ENCODE measurements around the gene EIF2D.
"Not testable (repeated sequence)": the region's sequence is repeated elsewhere in the genome, so short reads cannot be mapped to it uniquely, and the experiment has no call there.

The EIF2D gene

DNA sequence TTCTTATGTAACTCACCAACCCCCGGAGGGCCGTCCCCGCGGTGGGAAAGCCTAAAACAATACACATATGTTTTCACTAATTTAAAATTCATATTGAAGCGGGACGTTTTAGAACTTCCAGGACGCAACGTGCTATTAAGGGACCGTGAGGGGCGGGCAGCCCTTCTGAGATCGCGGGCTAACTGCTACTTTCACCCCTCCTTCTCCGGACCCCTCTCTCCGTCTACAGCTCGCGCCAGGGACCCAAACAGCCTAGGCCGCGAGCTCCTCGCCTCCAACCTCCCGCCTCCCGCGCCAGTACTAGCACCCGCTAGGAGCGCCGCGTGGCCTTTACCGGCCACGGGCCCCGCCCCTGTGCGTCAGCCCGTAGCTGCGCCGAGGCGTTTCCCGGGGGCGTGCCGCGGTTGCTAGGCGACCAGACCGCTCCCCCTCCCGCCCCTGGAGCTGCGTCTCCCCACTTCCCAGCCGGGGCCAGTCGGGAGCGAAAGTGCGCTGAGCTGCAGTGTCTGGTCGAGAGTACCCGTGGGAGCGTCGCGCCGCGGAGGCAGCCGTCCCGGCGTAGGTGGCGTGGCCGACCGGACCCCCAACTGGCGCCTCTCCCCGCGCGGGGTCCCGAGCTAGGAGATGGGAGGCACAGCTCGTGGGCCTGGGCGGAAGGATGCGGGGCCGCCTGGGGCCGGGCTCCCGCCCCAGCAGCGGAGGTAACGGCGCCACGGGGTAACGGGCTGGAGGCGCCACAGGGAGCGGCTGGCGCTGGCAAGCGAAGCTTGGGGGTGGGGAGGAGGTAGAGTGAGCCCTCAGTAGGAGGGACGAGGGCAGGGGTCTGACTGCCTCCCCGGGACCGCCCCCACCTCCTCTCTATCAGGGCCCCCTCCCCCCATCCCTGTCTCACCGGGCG is 23.1 kb upstream of the EIF2D start, which contains the start of gene DYRK3:
Gene DYRK3, plus strand, starts transcription at position 457 of the 898 bp plus-strand sequence. Its CDS starts 168 bp downstream, at position 625.
- peak; percentile 94 to 96 for DNase-seq

DNA sequence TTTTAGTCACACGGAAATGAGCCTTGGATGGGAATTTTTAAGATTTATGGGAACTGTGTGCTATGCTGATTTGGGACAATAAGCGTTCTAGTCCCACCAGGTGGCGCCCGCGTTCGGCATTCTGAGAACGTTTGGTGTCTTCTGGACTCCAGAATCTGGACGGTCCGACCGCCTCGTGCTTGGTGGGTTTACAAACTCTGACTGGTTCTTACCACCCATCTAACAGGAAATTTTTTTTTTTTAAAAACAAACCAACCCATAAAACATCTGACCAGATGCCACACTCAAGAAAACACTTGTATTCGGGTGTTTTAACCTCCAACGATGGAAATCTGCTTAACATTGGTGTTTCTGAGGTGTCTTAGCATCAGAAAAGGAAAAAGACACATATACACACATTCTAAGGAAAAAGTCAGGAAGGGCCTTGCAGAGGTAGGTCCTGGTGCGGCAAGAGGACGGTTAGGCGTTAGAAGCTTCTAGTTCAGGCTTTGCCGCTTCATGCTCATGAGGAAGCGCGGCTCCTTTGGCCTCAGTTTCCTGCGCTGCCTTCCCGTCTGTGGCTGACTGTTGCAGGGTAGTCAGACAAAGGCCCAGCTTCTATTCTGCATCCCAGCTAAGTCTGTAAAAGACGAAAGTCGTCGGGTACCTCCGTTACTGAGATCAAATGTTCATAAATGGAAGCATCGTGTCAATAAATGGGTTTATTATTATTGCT is 22.3 kb upstream of the EIF2D start:
- peak; percentile 88 to 89 for DNase-seq

DNA sequence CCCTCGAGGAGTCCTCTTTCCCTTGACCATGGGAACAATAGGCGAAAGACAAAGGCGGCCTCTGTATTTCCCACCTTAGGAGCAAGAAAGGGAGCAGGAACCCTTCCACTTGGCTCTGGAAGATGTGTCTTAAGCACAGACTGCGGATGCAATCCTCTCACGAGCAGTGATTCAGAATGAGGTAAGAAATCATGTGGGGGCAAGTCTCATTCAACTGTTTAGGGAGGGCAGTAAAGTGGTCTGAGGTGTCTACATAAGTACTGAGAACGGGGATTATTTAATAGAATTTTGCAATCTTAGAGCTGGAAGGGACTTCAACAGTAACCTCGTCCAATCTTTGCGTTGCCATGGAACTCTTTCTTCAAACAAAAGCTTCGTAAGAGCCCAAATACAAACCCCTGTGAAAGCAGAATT is 21.4 kb upstream of the EIF2D start:
- no peak for DNase-seq

DNA sequence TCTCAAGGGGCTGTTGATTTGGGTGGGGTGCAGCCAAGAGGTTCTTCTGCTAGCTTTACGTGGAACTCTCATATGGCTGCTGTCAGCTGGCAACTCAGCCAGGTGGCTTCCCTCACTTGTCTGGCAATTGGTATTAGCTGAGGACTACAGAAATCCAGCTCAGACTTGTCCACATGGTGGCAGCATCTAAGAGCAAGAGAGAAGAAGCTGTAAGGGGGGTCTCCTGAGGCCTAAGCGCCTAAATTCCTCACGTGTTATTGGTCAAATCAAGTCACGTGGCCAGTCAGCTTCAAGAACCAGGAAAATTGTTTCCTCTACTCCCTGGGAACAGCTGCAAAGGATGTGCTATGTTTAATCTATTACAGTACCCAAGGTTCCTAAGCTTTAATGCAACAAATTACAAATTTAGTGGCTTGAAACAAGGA is 18.8 kb upstream of the EIF2D start:
- DNase-seq, result peak in 1 of 2 experiments; percentile 19

DNA sequence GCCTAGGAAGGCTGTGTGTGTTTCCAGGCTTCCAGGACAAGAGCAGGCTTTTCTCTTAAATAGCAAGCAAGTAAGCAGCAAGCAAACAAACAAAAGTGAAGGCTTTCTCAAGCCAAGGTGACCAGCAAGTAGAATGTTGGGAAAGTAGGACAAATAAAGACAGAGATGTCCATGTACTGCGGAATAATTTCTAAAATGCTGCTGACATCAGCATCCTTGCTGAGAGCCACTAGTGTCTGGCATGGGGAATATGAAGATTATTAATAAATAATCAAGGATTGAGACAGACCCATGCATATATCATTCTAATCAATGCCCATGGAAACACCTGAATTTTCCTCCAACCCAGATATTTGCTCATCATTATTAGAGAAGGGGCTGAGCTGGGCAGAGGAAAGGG is 16.7 kb upstream of the EIF2D start:
- DNase-seq, result no peak

DNA sequence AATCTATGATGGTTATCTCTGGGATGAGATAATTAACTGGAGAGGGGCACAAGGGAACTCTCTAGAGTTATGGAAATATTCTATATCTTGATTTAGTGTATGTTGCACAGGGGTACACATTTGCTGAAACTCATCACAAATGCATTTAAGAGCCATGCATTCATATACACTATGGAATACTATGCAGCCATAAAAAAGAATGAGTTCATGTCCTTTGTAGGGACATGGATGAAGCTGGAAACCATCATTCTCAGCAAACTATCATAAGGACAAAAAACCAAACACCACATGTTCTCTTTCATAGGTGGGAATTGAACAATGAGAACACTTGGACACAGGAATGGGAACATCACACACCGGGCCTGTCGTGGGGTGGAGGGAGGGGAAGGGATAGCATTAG is 14.1 kb upstream of the EIF2D start:
- DNase-seq, result not testable (repeated sequence)

DNA sequence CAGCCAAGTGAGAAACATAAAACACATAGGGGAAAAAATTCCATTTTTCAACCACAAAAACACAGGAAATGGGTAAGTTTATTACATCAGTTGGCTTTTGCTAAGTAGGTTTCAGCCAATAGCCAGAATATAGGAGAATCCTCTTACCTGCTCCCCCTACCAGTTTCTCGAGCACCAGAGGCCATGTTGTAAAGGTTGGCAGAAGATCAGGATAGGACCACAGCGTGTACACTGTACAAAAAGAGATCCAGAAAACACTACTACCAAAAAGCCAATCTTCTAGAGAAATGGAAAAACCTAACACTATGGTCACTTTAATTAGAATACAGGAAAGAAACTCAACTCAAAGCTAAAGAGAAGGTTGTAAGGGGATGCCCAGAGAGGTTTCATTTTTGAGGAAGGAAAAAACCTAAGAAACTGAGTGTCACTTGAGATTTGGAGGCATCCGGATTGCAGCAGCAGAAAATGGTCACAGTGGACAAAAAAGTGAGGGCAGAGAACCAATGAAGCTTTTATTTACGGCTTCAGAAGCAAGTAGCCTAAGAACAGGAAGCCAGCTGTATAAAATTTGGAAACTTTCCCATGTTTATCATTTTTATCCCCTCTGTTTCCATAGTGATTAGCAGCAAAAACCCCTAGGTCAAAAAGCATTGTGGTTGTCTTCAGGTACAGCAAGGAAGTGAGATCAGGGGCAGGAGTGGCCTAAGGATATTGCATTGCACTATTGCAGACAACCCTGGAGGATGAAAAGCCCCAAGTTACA is 2.9 kb downstream of the EIF2D start:
- no peak for DNase-seq

DNA sequence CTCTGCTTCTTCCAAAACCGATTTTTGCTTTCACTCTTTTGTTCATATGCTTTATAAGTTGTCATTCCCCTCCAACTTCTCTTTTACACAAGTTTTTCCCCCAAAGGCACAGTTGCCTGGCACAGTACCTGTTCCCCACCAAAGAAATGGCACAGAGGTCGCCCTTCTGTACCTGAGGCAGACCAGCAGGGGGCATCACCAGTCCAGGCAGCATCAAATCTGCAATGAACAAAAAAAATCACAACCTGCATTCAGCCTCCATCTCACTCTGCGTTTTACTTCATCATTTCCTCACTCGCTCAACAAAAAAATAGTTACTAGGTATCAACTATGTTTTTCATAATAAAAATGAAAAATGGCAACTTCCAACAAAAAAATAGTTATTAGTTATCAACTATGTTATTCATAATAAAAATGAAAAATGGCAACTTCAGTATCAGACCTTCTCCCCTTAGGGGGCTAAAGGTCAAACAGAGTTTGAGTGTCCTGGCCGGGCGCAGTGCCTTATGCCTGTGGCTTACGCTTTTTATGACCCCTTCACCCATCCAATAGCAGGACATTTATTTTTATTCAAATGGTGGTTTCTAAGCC is 4.1 kb downstream of the EIF2D start:
- DNase-seq, result peak; percentile 66 to 73

DNA sequence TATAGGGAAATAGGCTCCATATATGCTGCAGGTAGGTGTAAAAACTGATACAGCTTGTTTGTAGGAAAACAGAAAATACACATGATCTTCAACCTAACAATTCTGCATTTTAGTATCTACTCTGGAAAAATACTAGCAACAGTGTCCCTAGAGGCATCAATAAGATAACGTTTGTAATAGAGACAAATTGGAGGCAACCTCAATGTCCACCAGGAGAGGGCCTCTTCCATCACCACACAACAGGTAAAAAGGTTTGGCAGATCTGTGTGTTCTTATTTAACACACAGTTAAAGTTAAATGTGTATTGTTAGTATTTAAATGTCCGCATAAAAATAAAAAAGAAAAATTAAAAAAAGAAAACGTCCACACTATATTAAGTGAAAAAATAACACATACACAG is 5.4 kb downstream of the EIF2D start:
- DNase-seq, result no peak

DNA sequence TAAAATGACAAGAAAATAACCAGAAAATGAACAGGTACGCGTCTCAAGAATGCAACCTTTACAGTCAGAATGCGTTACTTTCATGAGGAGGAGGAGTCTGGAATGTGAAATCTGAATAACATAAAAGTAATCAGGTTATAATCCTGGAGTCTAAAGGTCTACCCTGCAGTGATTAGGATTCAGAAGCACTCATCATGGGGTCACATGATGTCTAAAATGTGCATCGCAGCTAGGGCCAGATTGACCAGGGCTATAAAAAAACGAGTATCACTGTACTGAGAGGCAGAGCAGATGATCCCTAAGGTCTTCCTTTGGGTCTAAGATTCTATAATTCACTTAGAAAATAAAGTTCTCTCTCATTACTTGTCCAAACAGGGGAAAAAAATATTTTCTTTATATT is 7.4 kb downstream of the EIF2D start:
- DNase-seq, result no peak

DNA sequence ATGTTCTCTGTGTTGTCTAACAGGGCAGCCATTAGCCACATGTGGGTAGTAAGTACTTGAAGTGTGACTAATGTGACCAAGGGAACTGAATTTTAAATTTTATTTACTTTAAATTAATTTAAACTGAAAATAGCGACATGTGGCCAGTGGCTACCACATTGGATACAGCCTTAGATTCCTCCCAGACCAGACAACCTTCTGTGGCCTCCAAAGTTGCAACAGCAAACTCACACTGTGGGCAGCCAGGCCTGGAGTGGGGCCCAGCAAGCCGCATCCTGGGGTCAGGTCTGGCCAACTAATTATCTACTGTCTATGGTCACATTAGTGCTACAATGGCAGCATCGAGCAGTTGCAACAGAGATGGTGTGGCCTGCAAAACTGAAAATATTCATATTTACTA is 11.7 kb downstream of the EIF2D start:
- DNase-seq, result no peak

DNA sequence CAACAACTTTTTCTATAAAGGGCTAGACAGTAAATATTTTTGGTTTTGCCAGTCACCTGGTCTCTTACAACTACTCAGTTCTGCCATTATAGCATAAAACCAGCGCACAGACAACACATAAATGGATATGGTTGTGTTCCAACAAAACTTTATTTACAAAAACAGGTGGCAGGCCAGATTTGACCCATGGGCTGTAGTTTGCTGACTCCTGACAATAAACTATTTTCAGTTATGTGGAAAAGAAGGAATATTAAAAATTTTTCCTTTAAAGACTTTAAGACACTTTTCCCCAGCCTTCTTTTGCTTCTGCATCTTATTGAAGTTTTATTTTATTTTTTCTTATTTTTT is 16.0 kb downstream of the EIF2D start:
- DNase-seq, result no peak

DNA sequence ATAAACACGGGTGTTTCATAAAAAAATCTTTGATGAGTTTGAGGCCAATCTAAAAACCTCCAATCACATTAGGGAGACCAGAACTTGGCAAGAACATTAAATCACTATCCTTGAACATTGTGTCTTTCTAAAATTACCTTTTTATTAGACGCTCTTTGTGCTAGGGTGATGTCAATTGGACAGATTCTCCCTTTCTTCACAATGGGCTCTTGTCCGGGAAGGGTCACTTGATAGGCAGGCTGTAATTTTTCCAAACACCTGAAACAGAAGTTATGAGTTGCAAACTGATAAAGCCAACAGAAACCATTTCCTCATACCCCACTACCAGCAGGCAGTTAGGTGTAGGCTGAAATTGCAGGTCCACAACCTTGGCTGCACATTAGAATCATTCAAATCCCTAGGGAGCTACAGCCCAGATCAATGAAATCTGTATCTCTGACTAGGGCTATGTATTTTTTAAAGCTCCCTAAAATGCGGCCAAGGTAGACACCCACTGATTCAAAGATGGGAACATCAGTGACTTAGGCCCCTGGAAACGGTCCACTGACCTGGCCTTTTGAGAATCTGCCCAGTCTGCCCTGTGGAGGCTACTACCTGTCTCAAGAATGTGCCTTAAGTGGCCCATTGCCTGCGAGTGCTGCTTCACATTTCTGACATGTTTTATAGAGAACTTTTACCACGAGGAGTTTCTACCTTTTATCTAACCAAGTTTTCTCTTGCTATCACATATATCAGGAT is 16.5 kb downstream of the EIF2D start:
- no peak for DNase-seq

DNA sequence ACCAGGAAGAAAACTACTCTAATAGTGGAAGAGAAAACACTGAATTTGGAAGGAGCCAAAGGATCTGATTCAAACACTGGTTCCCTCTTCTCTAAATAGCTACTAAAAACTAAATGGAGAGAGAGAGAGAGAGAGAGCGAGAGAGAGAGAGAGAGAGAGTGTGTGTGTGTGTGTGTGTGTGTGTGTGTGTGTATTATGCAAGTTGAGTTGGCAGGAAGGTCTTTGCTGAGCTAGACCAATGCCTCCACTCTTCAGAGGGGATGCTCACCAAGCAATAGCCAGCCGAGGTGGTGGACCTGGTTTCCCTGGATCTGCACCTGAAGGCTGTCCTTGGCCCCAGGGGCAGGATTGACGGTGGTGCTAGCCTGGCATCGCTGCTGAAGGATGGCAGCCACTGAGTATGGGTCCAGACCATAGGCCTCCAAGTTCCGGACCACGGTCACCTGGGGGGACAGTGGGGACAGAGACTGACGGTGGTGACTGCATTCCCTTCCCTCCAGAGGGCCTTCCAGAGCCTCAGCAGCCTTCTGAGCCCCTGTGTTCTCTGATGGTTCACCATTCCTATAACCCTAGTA is 18.8 kb downstream of the EIF2D start:
- no peak for DNase-seq

DNA sequence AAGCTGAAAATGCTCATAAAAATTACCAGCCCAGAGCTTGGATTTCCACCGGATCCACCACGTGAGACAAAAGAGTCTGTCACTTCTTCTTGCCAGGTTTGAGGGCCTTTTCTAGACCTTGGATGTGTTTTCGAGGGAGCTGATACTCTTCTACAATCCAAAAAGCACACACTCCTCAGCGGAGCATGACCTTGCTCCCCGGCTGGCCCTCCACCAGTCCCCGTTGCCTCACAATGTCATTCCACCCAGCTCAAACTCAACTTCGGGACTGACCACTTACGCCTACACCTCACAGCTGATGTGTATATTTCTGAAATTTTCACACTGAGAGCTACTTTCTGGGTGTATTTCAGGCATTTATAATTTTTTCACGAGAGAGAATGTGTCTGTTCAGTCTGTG is 20.6 kb downstream of the EIF2D start:
- no peak for DNase-seq

DNA sequence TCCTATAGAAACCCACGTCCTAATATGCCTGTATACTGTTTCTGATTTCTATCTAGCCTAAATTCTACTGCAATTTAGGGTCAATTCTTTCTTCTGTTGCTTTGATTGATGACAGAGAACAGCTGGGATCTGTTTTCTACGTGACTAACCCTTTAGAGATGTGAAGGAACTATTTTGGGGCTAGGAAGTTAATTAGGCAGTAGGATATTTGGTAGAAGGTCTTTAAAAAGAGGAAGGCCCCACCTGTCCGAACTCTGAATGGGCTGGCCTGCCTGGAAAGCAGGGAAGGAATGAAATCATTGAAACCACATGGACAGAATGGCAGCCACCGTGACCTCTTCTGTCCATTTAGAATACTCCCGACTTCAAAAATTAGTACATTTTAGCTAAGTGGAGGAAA is 21.0 kb downstream of the EIF2D start:
- DNase-seq, result no peak

DNA sequence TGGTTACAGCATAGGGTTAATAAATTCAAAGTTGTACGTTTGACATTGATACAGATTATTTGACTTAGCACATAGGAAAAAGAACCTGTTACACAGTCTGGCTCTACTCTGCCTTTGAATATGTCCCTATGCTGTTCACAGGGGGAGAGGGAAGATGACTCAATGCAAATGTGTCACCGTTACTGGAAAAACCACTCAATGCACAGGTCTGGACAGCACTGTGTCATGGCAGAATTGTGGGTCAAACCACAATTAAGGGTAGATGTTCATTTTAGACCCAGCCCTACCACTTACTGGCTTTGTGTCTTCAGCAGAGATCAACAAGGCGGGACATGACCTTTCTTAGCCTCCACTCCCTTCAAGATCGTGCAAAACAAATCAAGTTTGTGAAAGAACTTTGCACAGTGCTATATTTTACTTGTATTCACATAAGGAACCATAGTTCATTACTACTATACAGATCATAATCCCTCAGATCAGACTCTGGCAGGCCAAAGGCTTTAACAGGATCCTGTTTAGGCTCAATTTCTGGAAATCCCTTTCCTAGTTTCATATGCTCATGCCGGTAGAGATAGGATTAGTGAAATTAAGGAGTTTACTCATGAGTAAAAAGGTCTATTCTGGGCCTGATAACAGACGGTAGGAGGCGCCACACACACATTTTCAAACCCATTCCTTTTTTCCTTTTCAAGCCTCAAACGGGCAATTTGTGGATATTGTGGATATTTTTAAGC is 22.1 kb downstream of the EIF2D start:
- DNase-seq, result peak; percentile 56 to 67

DNA sequence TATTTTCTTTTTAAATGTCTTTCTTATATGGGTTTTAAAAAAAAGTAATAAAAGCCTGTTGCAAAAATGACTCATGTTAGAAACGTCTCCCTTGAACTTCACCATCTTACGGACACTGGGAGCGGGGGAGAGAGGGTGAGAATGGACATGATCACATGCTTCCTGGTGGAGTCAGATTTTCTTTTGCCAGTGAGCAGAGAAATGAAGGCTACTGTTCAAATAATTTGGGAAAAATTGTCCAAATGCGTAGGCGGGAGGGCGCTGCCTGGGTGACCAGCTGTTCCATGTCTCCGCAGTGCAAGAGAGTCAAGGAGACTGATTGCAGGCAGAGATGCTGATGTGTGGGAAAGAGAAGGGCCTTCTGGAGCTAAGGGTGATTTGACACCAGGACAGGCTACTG is 23.1 kb downstream of the EIF2D start:
- DNase-seq, result no peak

DNA sequence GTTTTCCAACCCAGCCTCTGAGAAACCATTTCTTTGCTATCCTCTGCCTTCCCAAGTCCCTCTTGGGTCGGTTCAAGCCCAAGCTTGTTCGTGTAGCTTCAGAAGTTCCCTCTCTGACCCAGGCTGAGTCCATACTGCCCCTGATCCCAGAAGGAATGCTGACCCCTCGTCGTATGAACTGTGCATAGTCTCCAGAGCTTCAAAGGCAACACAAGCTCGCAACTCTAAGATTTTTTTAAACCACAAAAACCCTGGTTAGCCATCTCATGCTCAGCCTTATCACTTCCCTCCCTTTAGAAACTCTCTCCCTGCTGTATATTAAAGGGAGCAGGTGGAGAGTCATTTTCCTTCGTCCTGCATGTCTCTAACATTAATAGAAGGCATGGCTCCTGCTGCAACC is 23.8 kb downstream of the EIF2D start:
- no peak for DNase-seq

DNA sequence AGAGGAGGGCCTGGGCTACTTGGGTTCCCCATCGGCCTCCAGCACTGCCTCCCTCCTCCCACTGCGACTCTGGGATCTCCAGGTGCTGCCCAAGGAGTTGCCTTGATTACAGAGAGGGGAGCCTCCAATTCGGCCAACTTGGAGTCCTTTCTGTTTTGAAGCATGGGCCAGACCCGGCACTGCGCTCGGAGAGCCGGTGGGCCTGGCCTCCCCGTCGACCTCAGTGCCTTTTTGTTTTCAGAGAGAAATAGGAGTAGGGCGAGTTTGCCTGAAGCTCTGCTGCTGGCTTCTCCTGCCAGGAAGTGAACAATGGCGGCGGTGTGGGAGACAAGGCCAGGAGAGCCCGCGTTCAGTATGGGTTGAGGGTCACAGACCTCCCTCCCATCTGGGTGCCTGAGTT is 24.4 kb downstream of the EIF2D start:
- no peak for DNase-seq

Data from activated CD4-positive, alpha-beta T cell treated with anti-CD3 and anti-CD28 coated beads, Interleukin-2, amount 50 U/mL, for 48 hours (primary cell).